ENCODE measurements around the gene KCND2.

DNA sequence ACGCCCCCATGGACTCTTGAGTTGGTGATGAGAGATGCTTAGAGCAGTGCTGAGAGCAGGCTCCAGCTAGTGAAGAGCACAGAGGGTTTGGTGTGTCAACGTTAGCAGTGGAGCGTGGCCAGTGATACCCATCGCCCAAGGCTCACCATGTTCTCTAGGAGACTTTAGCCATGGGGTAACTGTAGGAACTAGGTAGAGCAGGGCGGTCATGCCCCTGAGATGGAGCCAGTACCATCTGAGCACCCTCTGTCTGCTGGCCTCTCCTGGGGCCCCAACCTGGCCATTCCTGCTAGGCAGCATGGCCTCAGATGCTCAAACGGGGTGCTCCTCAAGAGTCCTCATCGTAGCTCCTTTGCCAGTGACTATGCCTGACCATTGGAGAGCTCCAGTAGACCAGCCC is 179.7 kb downstream of the KCND2 start:
- TF ChIP-seq POLR2A (IDR thresholded peaks at IDR 0.05; ENCODE audit: control extremely low read depth in 1 of 2, low read depth in 2 of 2, low read length in 2 of 2) = no peak
- no peak for TF ChIP-seq EGR1 (IDR thresholded peaks at IDR 0.05; ENCODE audit: borderline replicate concordance, low read depth, low read length)
- TF ChIP-seq JUND (IDR thresholded peaks at IDR 0.05; ENCODE audit: low read length) = no peak
- TF ChIP-seq, protein P1, sequence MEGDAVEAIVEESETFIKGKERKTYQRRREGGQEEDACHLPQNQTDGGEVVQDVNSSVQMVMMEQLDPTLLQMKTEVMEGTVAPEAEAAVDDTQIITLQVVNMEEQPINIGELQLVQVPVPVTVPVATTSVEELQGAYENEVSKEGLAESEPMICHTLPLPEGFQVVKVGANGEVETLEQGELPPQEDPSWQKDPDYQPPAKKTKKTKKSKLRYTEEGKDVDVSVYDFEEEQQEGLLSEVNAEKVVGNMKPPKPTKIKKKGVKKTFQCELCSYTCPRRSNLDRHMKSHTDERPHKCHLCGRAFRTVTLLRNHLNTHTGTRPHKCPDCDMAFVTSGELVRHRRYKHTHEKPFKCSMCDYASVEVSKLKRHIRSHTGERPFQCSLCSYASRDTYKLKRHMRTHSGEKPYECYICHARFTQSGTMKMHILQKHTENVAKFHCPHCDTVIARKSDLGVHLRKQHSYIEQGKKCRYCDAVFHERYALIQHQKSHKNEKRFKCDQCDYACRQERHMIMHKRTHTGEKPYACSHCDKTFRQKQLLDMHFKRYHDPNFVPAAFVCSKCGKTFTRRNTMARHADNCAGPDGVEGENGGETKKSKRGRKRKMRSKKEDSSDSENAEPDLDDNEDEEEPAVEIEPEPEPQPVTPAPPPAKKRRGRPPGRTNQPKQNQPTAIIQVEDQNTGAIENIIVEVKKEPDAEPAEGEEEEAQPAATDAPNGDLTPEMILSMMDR (IDR thresholded peaks at IDR 0.05; ENCODE audit: control extremely low read depth in 1 of 3, insufficient read depth in 1 of 3, low read depth in 1 of 3, low read length in 3 of 3) = no peak
- TF ChIP-seq POLR2AphosphoS5 (IDR thresholded peaks at IDR 0.05; ENCODE audit: low read depth, low read length) = no peak
- TF ChIP-seq YY1 (IDR thresholded peaks at IDR 0.05; ENCODE audit: low read depth, low read length) = no peak
- TF ChIP-seq JUN (IDR thresholded peaks at IDR 0.05; ENCODE audit: low read depth, low read length) = no peak
- no peak for TF ChIP-seq EZH2 (IDR thresholded peaks at IDR 0.05; ENCODE audit: low read depth, low read length, severe bottlenecking)
- TF ChIP-seq EP300 (IDR thresholded peaks at IDR 0.05; ENCODE audit: borderline replicate concordance in 1 of 2, low read depth in 2 of 2, low read length in 2 of 2) = no peak
- TF ChIP-seq RAD21 (IDR thresholded peaks at IDR 0.05 in 1 of 2, conservative IDR thresholded peaks at IDR 0.05 in 1 of 2; ENCODE audit: low read depth in 2 of 2, low read length in 2 of 2) = no peak
- no peak for TF ChIP-seq SIN3A (conservative IDR thresholded peaks at IDR 0.05 in 1 of 2, IDR thresholded peaks at IDR 0.05 in 1 of 2; ENCODE audit: low read depth in 1 of 2, low read length in 2 of 2)
- no peak for TF ChIP-seq ZNF274 (IDR thresholded peaks at IDR 0.05; ENCODE audit: borderline replicate concordance, extremely low read depth, low read length)
